Esophagus muscularis mucosa (tissue), 3 donors: Measurements from ENCODE around the gene CD3E.

Experiments
- EP300 ChIP-seq: sonication (generic); formaldehyde crosslinking; IDR thresholded peaks from one replicate; pipeline ENCODE4 v1.6.1; 2017; ENCODE audit warnings: antibody characterized with exemption
- TF ChIP-seq, protein P1 (sequence below), 3 experiments: fragments of 200-600 bp in 2 of 3; fragments of 450-650 bp in 1 of 3; sonication (generic) in 2 of 3; IDR thresholded peaks; one replicate each; pipeline ENCODE4 v1.5.1; 2017 to 2019; ENCODE audit warnings: antibody characterized with exemption in 3 of 3, mild to moderate bottlenecking in 2 of 3, moderate library complexity in 1 of 3

DNA sequence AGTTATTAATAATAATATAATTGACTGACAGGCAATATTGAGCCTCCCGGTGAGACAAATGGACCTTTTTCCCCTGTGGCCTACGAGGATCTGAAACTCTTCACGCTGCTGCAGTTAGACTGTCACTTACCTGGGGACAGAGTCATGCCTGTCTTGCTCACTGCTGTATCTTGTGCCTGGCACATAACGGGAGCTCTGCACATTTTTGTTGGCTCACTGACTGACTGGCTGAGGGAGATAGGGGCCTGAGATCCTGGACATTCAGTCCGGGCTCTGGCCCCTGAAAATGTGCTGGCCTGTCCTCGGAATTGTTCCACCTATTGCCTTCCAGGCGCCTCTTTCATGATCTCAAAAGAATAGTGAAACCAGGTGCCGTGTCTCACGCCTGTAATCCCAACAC lies 38.7 kb downstream of the CD3E start:
- no peak for TF ChIP-seq EP300
- TF ChIP-seq, protein P1, sequence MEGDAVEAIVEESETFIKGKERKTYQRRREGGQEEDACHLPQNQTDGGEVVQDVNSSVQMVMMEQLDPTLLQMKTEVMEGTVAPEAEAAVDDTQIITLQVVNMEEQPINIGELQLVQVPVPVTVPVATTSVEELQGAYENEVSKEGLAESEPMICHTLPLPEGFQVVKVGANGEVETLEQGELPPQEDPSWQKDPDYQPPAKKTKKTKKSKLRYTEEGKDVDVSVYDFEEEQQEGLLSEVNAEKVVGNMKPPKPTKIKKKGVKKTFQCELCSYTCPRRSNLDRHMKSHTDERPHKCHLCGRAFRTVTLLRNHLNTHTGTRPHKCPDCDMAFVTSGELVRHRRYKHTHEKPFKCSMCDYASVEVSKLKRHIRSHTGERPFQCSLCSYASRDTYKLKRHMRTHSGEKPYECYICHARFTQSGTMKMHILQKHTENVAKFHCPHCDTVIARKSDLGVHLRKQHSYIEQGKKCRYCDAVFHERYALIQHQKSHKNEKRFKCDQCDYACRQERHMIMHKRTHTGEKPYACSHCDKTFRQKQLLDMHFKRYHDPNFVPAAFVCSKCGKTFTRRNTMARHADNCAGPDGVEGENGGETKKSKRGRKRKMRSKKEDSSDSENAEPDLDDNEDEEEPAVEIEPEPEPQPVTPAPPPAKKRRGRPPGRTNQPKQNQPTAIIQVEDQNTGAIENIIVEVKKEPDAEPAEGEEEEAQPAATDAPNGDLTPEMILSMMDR (IDR thresholded peaks at IDR 0.05): no peak
